Activated naive CD8-positive, alpha-beta T cell treated with anti-CD3 and anti-CD28 coated beads, Interleukin-2, amount 10 ng/mL, durations not matched to agents 7 days and 5 days (primary cell): Measurements from ENCODE around the gene NDFIP2. TPM values are rescaled to one million over a fixed set of nuclear protein-coding genes. Genes with fewer than 3 reads are reported as not detected.

Experiments used
- ATAC-seq: fragments of 150-1000 bp; cut with Tn5 transposase; one replicate; pipeline ENCODE4 v1.10.0; 2021; ENCODE audit warnings: low read depth, moderate library complexity
- POLR2A ChIA-PET: fragments of 350-600 bp; sonication (Branson Sonifier 250); formaldehyde crosslinking; loops from one replicate; lab custom pipeline; 2021; ENCODE audit warnings: antibody characterized with exemption; lab: Charles Lee
- DNase-seq: peaks from one replicate; pipeline ENCODE4 v3.0.0; 2021
- H3K27ac Mint-ChIP-seq: one replicate; pipeline ENCODE4 v1.8.0; 2022; ENCODE audit warnings: mild to moderate bottlenecking, mixed read lengths
- H3K27me3 Mint-ChIP-seq: one replicate; pipeline ENCODE4 v1.8.0; 2022; ENCODE audit warnings: mild to moderate bottlenecking, moderate library complexity, mixed read lengths
- H3K36me3 Mint-ChIP-seq: one replicate; pipeline ENCODE4 v1.8.0; 2021; ENCODE audit warnings: mild to moderate bottlenecking, mixed read lengths
- H3K4me1 Mint-ChIP-seq: one replicate; pipeline ENCODE4 v1.8.0; 2021; ENCODE audit warnings: mixed read lengths
- H3K4me3 Mint-ChIP-seq: one replicate; pipeline ENCODE4 v1.8.0; 2022; ENCODE audit warnings: mild to moderate bottlenecking, moderate library complexity, mixed read lengths
- H3K9me3 Mint-ChIP-seq: one replicate; pipeline ENCODE4 v1.8.0; 2021; ENCODE audit warnings: mixed read lengths
- total RNA-seq, 2 experiments: library from RNA; stranded (reverse); gene quantifications; one replicate each; pipeline ENCODE4 v1.2.3, GENCODE V29; 2021

NDFIP2 gene
- total RNA-seq, 2 experiments from 2014 or later = 6.7 to 9.8 TPM

- ATAC-seq (no peak), DNase-seq (no peak)
- H3K4me1 Mint-ChIP-seq = peaks cover 50% of the 10 kb centered on the region
- POLR2A ChIA-PET = interaction anchor here (1.1 kb wide), 1 partner anchor 10 kb away, joined by 3 read pairs; the partner anchor contains the start of gene NDFIP2
- H3K9me3 Mint-ChIP-seq = peaks cover 2% of the 10 kb centered on the region
- peaks cover 6% of the 10 kb centered on the region for H3K27me3 Mint-ChIP-seq
- peaks cover 19% of the 10 kb centered on the region for H3K36me3 Mint-ChIP-seq
- H3K4me3 Mint-ChIP-seq = no peak overlapping the region
- no peak overlapping the region for H3K27ac Mint-ChIP-seq
Measured at GRCh38 chr13:79490824-79491223, 9.9 kb downstream of the NDFIP2 start.

- Mint-ChIP-seq H3K27me3 (peaks cover 6% of the 10 kb centered on the region), H3K4me3 (no peak overlapping the region), H3K9me3 (peaks cover 2% of the 10 kb centered on the region), H3K4me1 (peaks cover 54% of the 10 kb centered on the region), H3K27ac (no peak overlapping the region), H3K36me3 (peaks cover 19% of the 10 kb centered on the region)
- DNase-seq = no peak
- POLR2A ChIA-PET = interaction anchor here (1.1 kb wide), 1 partner anchor 10 kb away, joined by 3 read pairs; the partner anchor contains the start of gene NDFIP2
- no peak for ATAC-seq
Measured at GRCh38 chr13:79491715-79492114, 10.8 kb downstream of the NDFIP2 start.

GRCh38 chr13:79492313-79492798 is 11.4 kb downstream of the NDFIP2 start:
- POLR2A ChIA-PET = no interaction called here
- H3K9me3 Mint-ChIP-seq = peaks cover 2% of the 10 kb centered on the region
- ATAC-seq = peak; percentile 30

GRCh38 chr13:79492918-79493594 is 12.1 kb downstream of the NDFIP2 start:
- ATAC-seq = no peak
- Mint-ChIP-seq H3K36me3 (peaks cover 23% of the 10 kb centered on the region), H3K27ac (no peak overlapping the region), H3K27me3 (peaks cover 6% of the 10 kb centered on the region), H3K9me3 (peaks cover 2% of the 10 kb centered on the region), H3K4me3 (peak overlapping the region; percentile 60), H3K4me1 (peaks cover 49% of the 10 kb centered on the region)
- DNase-seq = no peak
- POLR2A ChIA-PET = no interaction called here

More at GRCh38 chr13:79492313-79492798, 11.4 kb downstream of the NDFIP2 start:
- no peak for DNase-seq
- Mint-ChIP-seq H3K4me1 (peaks cover 49% of the 10 kb centered on the region), H3K36me3 (peaks cover 19% of the 10 kb centered on the region), H3K27ac (no peak overlapping the region), H3K4me3 (peak overlapping the region; percentile 60), H3K27me3 (peaks cover 6% of the 10 kb centered on the region)

GRCh38 chr13:79496188-79496587 is 15.2 kb downstream of the NDFIP2 start:
- H3K4me1 Mint-ChIP-seq = peaks cover 50% of the 10 kb centered on the region
- H3K4me3 Mint-ChIP-seq = no peak overlapping the region
- H3K36me3 Mint-ChIP-seq = peaks cover 36% of the 10 kb centered on the region
- ATAC-seq (no peak), DNase-seq (no peak)
- no peak overlapping the region for H3K27ac Mint-ChIP-seq
- POLR2A ChIA-PET = no interaction called here
- H3K9me3 Mint-ChIP-seq = peaks cover 12% of the 10 kb centered on the region
- peaks cover 6% of the 10 kb centered on the region for H3K27me3 Mint-ChIP-seq

GRCh38 chr13:79497064-79497463 is 16.1 kb downstream of the NDFIP2 start:
- Mint-ChIP-seq H3K36me3 (peaks cover 38% of the 10 kb centered on the region), H3K4me1 (peaks cover 51% of the 10 kb centered on the region), H3K27me3 (peaks cover 6% of the 10 kb centered on the region), H3K9me3 (peaks cover 17% of the 10 kb centered on the region), H3K27ac (no peak overlapping the region), H3K4me3 (no peak overlapping the region)
- DNase-seq (no peak), ATAC-seq (no peak)
- POLR2A ChIA-PET = no interaction called here

- H3K9me3 Mint-ChIP-seq = peaks cover 17% of the 10 kb centered on the region
- no peak for DNase-seq
- H3K27me3 Mint-ChIP-seq = peaks cover 6% of the 10 kb centered on the region
- H3K4me1 Mint-ChIP-seq = peaks cover 52% of the 10 kb centered on the region
- peaks cover 40% of the 10 kb centered on the region for H3K36me3 Mint-ChIP-seq
- POLR2A ChIA-PET = no interaction called here
- no peak overlapping the region for H3K4me3 Mint-ChIP-seq
- ATAC-seq = no peak
- peak overlapping the region; percentile 2 for H3K27ac Mint-ChIP-seq
Measured at GRCh38 chr13:79497852-79498251, 16.9 kb downstream of the NDFIP2 start.

- no peak overlapping the region for H3K4me3 Mint-ChIP-seq
- H3K27ac Mint-ChIP-seq = no peak overlapping the region
- no peaks in the 10 kb centered on the region for H3K27me3 Mint-ChIP-seq
- DNase-seq (no peak), ATAC-seq (no peak)
- H3K9me3 Mint-ChIP-seq = peaks cover 17% of the 10 kb centered on the region
- H3K4me1 Mint-ChIP-seq = peaks cover 43% of the 10 kb centered on the region
- peaks cover 40% of the 10 kb centered on the region for H3K36me3 Mint-ChIP-seq
- POLR2A ChIA-PET = no interaction called here
Measured at GRCh38 chr13:79500829-79501228, 19.9 kb downstream of the NDFIP2 start.

GRCh38 chr13:79501538-79502232 is 20.7 kb downstream of the NDFIP2 start:
- peaks cover 17% of the 10 kb centered on the region for H3K9me3 Mint-ChIP-seq
- no peaks in the 10 kb centered on the region for H3K27me3 Mint-ChIP-seq
- ATAC-seq (no peak), DNase-seq (no peak)
- H3K4me3 Mint-ChIP-seq = no peak overlapping the region
- peaks cover 40% of the 10 kb centered on the region for H3K36me3 Mint-ChIP-seq
- POLR2A ChIA-PET = interaction anchor here (1.2 kb wide), 1 partner anchor 21 kb away, joined by 4 read pairs; the partner anchor contains the start of gene NDFIP2
- H3K4me1 Mint-ChIP-seq = peaks cover 40% of the 10 kb centered on the region
- H3K27ac Mint-ChIP-seq = no peak overlapping the region

- POLR2A ChIA-PET = interaction anchor here (1.2 kb wide), 1 partner anchor 22 kb away, joined by 4 read pairs; the partner anchor contains the start of gene NDFIP2
- no peak overlapping the region for H3K4me3 Mint-ChIP-seq
Measured at GRCh38 chr13:79502859-79503468, 22.0 kb downstream of the NDFIP2 start.

GRCh38 chr13:79503473-79504017 is 22.6 kb downstream of the NDFIP2 start:
- POLR2A ChIA-PET = no interaction called here
- H3K27me3 Mint-ChIP-seq = no peaks in the 10 kb centered on the region
- peaks cover 15% of the 10 kb centered on the region for H3K9me3 Mint-ChIP-seq
- DNase-seq = no peak
- no peak overlapping the region for H3K27ac Mint-ChIP-seq
- H3K4me1 Mint-ChIP-seq = peaks cover 37% of the 10 kb centered on the region
- peaks cover 35% of the 10 kb centered on the region for H3K36me3 Mint-ChIP-seq
- no peak for ATAC-seq
- H3K4me3 Mint-ChIP-seq = no peak overlapping the region

More at GRCh38 chr13:79502859-79503468, 22.0 kb downstream of the NDFIP2 start:
- H3K9me3 Mint-ChIP-seq = peaks cover 17% of the 10 kb centered on the region
- H3K36me3 Mint-ChIP-seq = peaks cover 36% of the 10 kb centered on the region
- H3K27me3 Mint-ChIP-seq = no peaks in the 10 kb centered on the region
- peaks cover 35% of the 10 kb centered on the region for H3K4me1 Mint-ChIP-seq
- no peak overlapping the region for H3K27ac Mint-ChIP-seq
- ATAC-seq (no peak), DNase-seq (no peak)

- Mint-ChIP-seq H3K36me3 (peaks cover 18% of the 10 kb centered on the region), H3K27me3 (no peaks in the 10 kb centered on the region), H3K9me3 (peaks cover 4% of the 10 kb centered on the region), H3K27ac (no peak overlapping the region), H3K4me1 (peaks cover 34% of the 10 kb centered on the region), H3K4me3 (no peak overlapping the region)
- ATAC-seq (no peak), DNase-seq (no peak)
- POLR2A ChIA-PET = no interaction called here
Measured at GRCh38 chr13:79508224-79508961, 27.4 kb downstream of the NDFIP2 start.
